Stimulated activated CD8-positive, alpha-beta memory T cell treated with anti-CD3 and anti-CD28 coated beads, Interleukin-4, amount 100 ng/mL, for 4 hours (primary cell): Measurements from ENCODE around the gene LRP2BP.

Experiments
- DNase-seq, 2 donors: peaks; one replicate each; pipeline ENCODE4 v3.0.0-alpha.2; 2020; ENCODE audit warnings: low read depth in 2 of 2, low spot score in 1 of 2

The LRP2BP gene

DNA sequence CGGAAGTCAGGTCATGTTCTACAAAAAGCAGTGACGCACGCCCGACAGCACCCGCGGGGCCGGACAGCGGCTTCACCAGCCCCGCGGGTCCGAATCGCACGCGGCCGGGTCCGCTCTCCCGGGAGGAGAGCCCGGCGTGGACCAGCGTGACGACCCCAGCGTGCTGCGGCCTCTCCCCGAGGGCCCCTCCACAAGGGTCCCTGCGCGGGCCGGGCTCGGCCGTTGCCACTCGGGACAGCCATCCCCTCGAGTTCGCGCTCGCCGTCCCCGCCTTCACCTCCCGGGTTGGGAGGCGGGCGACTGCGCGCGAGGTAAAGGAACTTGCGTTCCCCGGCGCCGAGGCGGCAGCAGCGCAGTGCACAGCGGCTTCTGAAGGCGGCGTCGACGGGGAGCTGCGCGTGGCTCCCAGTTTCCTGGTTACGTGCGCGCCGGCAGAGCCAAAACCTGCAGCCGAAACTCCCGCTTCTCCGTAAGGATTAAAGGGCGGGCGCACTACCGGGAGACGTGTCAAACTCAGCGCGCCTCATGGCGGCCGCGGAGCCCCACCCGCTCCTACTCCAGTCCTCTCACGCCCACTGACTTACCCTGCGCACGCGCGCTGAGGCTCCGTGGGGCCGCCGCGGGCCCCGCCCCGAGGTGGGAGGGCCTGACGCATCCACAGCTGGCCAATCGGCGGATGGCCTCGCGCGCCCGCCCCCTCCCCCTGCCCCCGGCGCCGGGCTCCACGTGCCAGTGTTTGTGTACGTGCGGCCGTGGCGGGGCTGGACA, 416 bp upstream of the LRP2BP start:
- DNase-seq, result peak; percentile 89 to 93

DNA sequence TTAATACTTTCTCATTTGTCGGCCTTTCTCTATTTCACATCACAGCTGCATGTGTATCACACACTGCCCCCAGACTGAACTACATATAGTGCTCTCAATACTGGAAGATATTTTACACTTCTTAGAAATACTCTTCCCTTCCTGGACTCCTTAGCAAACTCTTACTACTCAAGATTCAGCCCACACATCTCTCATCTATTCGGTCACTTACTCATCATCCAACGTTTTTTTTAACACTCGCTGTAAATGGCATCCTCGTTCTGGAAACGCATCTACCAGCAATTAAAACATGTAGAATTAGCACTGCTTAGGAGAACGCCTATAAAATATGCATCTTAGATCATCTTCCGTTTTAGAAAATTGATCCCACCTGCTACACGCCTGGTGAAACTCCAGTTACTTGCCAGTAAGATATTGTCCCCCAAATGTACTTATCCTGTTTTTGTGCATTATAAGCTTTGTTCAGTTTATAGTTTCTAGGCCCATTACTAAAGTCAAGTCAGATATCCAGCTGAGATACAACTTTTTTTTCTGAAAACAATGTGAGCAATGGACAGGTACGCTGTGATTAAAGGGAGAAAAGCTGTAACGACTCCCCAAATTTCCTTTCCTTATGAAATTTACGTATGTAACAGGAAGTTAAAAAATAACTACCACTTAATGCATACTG, 1.0 kb downstream of the LRP2BP start:
- DNase-seq, result no peak

DNA sequence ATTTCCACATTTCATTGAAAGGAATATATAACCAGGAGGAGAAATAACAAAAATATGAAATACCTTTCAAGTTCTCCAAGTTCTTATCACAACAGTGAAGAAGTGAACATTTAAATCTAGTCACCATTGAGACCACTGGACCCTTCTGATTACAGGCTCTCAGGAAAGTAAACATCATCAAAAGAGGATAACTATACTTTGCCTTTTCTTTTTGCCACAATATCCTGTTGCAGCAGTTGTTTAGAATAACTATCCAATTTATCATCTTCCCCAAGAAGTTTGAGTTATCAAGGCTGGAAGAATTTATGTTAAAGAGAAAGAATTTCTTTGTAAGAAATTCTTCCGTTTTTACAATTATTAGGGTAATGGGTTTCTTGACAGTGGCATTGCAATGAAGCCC, 3.6 kb downstream of the LRP2BP start:
- no peak for DNase-seq

DNA sequence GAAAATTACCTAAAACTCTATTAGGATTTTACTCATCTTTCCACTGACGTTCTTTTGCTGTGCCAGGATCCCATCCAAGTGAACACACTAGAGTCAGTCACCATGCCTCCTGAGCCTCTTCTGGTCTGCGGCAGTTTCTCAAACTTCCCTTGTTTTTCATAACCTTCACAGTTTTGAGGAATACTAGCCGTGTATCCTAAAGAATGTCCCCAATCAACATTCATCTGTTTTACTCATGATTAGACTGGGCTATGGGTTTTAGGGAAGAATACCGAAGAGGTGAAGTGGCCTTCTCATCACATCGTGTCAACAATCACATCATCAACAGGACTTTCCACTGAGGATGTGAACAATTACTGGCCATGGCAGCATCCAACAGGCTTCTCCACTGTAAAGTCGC, 4.8 kb downstream of the LRP2BP start:
- DNase-seq, result no peak

DNA sequence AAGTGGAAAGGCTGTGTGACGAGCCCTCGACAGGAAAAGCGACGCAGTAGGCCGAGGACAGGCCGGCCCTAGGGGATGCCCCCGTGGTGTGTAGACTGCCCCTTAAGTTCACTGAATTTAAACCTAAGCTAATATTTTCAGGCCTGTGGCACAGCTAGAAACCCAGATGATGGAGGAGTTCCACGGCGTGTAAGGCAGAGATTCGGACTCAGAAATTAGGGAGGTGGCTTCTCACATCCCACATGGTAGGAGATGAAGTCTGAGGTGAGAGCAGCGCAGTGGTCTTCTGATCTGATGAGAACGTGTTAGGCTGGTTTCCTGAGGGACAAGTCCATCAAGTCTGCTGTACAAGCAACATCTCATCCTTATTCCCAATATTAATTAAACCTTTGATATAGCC, 7.8 kb downstream of the LRP2BP start:
- DNase-seq, result no peak

DNA sequence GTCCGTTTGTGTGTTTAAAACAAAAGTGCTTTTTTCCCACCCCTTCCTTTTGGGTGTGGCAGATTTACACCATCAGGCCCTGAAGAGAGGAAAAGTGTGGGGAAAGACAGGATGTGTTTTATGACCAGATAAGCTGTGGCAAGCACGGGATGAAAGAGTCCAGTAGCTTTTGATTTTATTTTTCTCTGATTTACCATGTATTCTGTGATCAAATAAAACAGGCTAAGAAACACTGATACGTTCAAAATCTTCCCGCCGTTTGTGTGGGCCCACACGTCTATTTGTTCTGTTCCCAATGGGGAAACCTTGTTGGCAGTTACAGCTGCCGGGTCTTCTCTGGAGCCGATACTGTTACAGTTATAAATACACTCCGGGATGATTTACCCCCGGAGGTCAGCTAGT, 10.8 kb downstream of the LRP2BP start:
- no peak for DNase-seq

DNA sequence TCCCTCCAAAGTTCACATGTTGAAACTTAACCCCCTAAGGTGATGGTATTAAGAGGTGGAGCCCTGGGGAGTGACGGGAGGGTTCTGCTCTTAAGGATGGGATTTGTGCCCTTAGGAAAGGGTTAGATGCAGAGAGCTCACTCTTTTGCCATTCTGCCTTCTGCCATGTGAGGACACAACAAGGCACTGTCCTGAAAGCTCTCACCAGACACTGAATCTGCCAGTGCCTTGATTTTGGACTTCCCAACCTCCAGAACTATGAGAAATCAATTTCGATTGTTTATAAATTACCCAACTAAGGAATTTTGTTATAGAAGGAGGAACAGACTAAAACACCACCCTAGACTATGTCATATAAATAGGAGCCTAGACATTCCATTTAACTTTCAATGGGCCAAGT, 11.7 kb downstream of the LRP2BP start:
- no peak for DNase-seq

DNA sequence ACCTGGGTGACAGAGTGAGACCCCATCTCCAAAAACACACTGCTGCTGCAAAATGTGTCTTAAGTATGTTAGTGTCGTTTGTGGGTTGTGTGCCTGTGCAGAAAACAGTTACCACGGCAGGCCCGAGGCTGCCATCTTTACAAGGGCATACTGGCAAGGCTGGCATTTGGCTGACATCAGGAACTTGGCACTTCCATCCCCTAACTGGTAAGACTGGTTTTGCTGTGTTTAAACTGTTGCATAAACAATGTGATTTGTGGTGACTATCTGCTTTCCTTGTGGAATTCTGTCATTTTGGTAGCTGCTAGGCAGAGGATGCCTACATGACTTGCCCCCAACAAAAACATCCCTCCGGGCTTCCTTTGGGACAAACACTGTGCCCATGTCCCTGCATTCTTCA, 12.3 kb downstream of the LRP2BP start:
- DNase-seq, result no peak

DNA sequence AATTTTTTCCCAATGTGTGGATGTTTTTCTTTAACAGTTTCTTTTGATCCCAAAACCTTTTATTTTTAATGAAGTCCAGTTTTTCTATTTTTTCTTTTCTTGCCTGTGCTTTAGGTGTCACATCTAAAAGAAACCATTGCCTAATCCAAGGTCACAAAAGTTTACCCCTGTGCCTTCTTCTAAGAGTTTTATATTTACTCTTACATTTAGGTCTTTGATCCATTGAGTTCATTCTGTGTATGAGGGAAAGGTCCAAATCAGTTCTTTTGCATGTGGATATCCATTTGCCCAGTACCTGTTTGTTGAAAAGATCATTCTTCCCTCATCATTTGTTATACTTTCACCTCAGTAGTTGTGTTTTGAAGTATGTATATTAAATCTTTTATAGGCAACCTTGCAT, 13.0 kb downstream of the LRP2BP start:
- DNase-seq, result no peak

DNA sequence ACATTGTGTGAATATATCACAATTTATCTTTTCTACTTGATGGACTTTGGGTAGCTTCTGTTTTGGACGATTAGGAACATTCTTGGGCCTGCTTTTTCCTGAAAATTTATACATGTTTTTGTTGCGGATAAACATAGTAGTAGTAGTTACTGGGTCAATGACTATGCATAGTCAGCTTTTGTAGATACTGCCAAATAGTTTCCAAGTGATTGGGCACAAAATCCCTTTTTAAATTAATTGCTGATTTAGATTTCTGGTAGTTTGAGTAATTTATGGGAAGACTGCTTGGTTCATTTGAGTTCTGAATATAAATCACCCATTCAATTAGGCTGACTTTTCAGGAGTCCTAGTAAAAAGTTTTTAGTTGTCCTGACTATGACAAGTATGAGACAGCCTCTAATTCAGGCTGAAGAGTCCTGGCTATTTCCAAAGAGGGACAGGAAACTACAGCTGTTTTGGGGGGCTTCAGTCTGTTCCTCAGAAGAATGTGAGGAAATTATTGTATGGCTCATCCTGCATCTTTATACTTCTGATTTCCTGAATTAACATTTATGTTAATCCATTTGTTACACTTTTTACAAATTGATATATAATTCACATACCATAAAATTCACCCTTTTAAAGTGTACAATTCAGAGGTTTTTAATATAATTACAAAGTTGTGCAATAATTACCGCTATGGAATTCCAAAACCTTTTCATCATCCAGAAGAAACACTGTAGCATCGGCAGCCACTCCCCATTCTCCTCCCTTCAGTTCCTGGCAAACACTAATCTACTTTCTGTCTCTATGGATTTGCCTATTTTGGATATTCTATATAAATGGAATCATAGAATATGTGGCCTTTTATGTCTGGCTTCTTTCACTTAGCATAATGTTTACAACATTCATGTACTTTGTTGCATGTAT, 14.2 kb downstream of the LRP2BP start:
- DNase-seq, result no peak

DNA sequence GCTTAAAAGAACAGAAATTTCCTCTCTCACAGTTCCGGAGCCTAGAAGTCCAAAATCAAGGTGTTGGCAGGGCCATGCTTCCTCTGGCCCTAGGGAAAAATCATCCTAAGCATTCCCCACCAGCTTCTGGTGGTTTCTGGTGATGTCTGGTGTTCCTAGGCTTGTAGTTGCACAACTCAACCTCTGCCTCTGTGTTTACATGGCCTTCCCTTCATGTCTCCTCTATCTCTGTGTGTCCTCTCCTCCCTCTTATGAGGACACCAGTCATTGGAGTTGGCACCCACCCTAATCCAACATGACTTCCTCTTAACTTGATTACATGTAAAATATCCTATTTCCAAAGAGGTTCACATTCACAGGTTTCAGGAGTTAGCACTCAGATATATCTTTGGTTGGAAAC, 15.4 kb downstream of the LRP2BP start:
- DNase-seq, result no peak

DNA sequence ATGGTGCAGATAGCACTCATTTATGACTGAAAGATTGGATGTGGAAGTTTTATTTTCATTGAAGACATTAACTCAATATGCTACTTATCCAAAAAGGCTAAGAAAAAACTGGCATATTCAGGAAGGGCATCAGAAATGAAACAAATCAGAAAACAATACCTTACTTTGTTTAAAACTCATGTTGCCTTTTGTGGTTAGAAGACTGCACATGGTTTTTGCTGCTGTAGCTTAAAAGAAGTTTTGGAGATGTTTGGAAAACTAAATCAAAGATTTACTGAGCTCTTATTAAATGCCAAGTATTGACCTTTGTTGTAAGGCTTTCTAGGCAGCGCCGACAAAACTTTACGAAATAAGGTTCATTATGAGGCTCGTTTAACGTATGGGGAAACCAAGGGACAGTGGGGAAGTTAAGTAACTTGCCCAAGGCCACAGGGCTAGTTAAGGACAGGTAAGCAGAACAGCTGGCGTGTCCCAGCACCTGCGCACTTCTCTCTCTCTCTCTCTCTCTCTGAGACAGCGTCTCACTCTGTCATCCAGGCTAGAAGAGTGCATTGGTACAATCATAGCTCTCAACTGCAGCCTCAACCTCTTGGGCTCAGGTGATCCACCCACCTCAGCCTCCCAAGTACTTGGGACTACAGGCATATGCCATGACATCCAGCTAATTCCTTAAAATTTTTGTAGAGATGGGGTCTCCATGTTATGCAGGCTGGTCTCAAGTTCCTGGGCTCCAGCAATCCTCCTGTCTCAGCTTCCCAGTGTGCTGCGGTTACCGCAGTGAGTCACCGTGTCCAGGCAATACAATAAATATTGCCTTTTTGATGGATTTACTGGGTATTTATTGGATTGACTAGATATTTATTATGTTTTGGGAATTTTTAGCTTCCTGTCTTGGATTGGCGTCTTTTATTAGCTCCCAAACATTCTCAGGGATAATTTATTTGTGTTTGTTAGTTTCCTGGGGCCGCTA, 16.1 kb downstream of the LRP2BP start:
- no peak for DNase-seq

DNA sequence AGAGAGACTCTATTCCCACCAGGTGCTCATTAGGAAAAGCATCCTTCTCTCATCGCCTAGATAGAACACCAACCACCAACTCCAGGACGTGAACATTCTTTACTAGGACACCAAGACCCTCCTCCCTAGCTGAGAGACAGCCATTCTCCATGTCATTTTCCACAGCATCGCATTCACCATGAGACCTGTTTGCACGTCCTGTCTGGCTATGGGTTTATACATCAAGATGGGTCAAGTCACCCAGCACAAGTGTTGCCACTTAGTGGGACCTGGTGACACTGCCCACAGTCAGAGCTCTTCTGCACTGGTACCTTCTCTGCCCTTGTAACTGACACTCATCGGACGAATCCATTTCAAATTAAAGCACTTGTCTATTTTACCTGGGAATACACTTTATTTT, 17.5 kb downstream of the LRP2BP start:
- no peak for DNase-seq

DNA sequence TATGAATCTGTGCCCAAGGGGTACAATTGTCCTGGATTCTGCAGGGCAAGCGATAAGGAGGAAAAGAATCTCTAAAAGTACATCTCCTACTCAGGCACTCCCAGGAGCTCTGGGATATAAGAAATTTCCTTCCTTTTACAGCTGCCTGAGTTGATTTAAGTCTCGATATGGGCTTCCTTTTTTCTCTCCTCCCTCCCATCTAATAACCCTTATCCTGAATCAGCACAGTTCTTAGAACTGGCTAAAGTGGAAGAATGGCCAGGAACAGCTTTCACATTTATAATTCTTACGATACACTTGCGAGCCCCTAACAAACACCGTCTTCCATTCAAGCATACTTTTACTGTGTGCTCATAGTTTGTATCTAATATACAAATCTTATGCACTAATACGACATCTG, 21.2 kb downstream of the LRP2BP start:
- no peak for DNase-seq

DNA sequence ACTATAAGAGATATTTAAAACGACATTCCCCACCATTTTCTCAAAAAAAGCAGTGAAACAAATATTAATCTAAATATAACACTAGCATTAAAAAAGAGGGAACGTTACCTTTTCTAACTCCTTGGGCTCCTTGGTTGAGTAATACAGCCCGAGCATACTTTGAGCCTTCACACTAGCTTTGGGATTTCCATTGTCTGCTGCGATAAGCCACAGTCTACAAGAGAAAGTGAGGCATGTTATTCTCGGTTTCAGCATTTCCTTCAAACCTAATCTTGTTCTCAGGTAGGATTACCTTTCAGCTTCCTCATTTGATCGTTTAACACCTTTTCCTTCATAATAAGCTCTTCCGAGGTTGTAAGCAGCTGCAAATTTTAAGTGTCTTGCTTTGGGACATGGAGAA, 21.7 kb downstream of the LRP2BP start:
- no peak for DNase-seq

DNA sequence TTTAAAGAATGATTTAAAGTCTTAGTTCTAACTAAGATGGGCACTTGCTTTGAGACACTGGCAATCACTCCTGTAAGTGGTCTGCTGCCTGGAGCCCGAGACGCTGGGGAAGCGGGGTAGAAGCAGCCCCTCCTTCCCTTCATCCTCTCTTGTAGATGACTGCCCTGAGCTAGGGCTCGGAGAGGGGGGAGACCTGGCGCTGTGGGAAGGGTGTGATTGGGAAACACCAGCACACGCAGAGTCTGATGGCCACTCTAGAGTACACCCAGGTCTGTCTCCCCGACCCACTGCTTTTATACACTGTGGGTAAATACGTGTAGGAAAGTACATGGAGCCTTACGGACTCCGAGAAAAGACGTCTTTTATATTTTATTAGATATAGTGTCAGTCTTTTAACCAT, 24.0 kb downstream of the LRP2BP start:
- no peak for DNase-seq

DNA sequence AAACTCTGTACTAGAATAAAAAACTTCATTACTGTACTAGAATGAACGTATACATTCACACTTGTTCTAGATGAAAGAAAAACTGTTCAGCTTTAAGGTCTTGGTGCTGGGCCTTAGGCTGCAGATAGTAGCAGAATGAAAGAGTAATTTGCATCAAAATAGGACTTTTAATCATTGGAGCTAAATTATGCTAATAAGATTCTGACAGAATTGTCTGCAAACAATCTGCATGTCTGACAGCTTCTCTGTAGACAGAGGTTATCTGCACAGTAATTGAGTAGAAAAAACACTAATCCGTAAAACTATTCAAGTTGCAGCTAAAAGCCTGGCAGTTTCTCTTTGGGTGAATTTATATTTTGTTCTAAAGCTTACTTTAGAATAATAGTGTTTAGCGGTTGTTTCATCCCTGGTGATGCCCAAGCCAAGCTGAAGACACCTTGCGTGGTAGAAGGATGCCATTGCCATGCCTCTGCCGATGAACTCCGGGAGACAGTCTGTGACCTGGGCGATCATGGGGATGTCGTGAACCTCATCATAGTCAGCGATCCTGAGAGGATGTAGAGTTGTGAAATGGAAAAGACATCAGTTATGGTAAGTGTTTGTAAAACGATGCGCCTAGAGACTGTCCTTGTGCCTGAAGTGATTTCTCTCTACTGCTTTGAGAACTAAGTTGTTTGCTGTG, 25.3 kb downstream of the LRP2BP start:
- no peak for DNase-seq

DNA sequence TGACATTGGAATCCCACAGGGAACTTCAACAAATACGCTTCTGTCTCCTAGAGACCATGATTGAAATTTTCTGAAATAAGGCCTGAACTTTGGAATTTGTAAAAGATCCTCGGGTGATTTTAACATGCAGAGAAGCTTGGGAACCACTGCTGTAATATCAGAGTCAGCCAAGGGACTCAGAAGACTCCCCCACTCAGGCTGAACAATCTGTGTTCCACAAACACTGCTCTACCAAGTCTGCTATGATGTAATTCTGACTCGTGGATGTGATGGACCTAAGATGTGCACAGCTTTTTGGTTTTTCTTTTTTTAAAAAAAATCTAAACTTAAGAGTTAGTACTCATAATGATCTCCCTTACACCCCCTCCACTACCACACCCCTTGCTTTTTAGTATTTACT, 26.0 kb downstream of the LRP2BP start:
- no peak for DNase-seq

DNA sequence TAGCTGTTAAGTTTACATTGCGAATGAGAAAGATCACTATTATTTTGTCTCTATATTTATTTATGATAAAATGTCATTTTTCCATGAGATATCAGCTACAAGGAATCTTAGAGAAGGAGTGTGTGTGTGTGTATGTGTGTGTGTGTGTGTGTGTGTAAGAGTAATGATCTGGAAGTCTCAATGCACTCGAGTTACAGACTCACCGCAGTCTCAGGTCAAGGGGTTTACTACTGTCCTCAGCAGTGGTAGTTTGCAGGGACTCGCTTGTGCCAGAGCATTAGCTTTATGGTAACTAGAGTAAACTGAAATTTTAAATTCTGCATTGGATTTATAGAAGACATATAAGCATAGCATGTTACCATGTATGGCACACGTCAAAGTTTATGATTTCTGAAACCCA, 30.8 kb downstream of the LRP2BP start:
- no peak for DNase-seq

DNA sequence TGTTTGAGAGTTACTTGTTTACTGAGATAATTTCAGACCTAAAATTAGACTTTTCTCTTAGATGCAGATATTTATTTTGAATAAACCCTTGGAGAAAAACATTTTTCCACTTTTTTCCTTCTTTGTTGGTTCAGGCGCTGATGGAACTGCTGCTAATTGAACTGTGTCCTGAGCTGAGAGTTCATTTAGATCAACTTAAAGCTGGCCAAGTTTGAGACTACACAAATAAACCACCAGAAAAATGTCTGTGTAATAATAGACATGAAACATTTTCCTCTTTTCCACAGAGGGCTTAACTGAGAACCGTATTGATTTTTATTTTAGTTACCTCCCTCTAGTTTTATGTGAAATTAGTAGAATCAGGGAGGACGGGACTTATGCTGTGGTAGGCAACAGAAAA, 32.5 kb downstream of the LRP2BP start:
- DNase-seq, result no peak
